Islet precursor cell (in vitro differentiated cells): Measurements from ENCODE around the gene TULP3.

ENCODE experiments used
- DNase-seq: peaks from one replicate; pipeline ENCODE4 v3.0.0-alpha.2; 2018

The TULP3 gene

GRCh38 chr12:2930865-2931264 lies 40.2 kb downstream of the TULP3 start:
- DNase-seq: peak; percentile 69

- no peak for DNase-seq
Observed at GRCh38 chr12:2933586-2933985, 42.9 kb downstream of the TULP3 start.

DNA sequence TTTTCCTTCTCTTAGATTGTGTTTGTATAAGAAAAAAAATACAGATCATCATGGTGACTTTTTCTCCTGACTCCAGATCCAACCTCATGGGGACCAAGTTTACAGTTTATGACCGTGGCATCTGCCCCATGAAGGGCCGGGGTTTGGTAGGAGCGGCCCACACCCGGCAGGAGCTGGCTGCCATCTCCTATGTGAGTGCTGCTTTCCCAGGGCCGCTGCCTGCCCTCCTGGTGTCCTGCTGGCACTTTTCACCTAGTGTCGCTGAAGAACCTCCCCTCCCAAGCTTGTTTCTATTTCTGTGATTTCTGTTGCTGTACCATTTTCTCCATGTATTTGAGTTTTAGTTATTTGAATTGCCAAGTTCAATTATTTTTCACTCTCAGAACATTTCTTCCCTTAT lies 43.7 kb downstream of the TULP3 start:
- no peak for DNase-seq

GRCh38 chr12:2936301-2936700 lies 45.6 kb downstream of the TULP3 start:
- no peak for DNase-seq

- no peak for DNase-seq
Observed at GRCh38 chr12:2937500-2937899, 46.8 kb downstream of the TULP3 start.

DNA sequence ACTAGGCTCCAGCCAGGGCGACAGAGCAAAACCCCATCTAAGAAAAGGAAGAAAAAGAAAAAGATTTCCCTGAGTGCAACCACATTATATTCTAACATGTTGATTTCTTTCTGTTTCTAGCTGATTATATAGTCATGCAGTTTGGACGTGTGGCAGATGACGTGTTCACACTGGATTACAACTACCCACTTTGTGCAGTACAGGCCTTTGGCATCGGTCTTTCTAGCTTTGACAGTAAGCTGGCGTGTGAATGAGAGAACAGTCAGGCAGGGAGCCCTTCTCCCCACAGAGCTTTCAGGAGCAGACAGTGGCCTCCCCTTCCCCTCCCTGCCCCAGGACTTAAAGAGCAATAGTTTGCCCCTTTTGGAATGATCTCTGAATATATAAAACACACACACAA lies 48.5 kb downstream of the TULP3 start:
- DNase-seq: no peak

DNA sequence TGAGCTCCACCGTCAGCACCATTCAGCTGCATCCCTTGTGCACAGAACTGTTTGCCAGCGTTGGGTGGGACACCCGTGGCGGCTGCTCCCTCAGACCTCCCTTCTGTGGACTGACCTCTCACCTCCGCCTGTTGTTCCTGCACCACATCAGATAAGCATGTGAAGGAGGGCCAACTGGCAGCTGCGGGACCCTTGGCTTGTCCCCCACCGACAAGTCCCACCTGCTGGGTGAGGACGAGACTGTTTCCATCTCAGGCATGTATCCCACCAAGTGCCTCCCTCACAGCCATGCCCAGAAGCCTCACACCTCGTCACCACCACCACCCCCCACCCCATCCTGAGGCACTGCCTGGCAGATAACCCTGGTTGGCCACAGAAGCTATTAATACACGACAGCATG lies 49.9 kb downstream of the TULP3 start:
- DNase-seq: no peak

- peak; percentile 72 for DNase-seq
Observed at GRCh38 chr12:2941524-2941923, 50.8 kb downstream of the TULP3 start.

DNA sequence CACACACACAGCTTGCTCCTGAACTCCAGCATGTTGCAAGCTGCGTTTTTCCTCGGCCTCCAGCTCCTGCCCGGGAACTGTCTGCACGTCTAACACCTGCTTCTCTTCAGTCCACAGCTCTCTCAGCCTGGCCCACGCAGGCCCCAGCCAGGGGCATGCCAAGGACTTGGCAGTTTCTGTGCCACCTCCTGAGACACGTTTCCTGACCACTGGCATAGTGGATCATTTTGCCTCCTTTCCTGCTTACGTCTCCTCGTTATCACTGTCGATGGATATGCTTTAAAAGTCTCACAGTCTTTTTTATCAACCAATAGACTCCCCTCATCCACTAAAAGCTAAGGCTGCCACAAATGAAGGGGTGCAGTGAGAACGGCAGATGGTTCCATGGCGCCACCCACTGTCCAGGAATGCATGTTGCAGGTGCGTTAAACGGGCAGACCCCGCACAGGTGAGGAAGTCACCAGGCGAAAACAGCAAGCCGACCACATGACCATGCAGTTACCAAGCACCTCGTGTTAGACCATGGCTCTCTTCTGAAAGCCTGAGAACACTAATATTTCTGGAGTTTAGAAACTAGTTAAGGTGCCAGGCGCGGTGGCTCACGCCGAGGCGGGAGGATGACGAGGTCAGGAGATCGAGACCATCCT lies 53.8 kb downstream of the TULP3 start:
- peak; percentile 84 for DNase-seq

DNA sequence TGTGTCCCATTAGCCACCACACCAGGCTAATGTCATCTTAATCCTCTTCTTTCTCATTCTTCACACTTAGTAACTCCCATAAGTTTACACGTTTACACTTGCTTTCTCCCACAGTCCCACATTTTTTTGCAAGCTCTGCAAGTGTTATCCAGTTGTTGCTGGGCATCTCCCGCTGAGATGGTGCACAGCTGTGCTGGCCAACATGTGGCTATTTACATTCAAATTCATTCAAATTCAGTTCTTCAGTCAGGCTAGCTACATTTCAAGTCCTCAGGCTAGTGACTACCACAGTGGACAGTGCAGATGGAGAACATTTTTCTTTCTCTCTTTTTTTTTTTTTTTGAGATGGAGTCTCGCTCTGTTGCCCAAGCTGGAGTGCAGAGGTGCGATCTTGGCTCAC lies 58.7 kb downstream of the TULP3 start:
- no peak for DNase-seq

DNA sequence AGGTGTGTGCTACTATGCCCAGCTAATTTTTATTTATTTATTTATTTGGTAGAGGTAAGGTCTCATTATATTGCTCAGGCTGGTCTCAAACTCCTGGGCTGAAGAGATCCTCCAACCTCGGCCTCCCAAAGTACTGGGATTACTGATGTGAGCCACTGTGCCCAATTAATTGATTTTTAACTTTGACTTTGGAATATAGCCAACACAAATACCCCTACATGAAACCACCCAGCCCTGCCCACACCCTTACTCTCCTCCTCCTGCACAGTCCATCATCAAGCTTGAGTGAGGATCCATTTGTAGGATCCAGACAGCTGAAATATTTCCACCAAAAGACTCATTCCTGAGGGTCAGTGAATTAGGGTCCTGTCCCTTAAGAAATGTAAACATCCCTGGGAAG lies 65.2 kb downstream of the TULP3 start:
- no peak for DNase-seq

GRCh38 chr12:2957816-2958431 lies 67.2 kb downstream of the TULP3 start:
- no peak for DNase-seq

- DNase-seq: peak; percentile 92
Observed at GRCh38 chr12:2958432-2959191, 67.9 kb downstream of the TULP3 start.

DNA sequence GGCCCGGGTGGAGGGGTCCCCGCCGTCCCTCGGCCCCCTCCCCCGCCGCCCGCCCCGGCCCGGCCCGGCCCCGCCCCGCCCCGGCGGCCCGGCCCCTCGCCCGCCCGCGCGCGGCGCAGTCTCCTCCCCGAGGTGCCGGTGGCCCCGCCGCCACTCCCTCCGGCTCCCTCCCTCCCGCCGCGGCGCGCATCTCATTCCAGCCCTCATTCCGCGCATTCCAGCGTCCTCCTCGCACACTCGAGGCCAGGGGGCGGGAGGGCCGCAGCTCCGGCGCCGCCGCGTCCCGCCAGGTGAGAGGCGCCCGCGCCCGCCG lies 68.5 kb downstream of the TULP3 start, which contains the start of gene TEAD4:
TEAD4 (plus strand) TSS at position 206 of the 313 bp plus-strand sequence.
- peak; percentile 97 for DNase-seq

DNA sequence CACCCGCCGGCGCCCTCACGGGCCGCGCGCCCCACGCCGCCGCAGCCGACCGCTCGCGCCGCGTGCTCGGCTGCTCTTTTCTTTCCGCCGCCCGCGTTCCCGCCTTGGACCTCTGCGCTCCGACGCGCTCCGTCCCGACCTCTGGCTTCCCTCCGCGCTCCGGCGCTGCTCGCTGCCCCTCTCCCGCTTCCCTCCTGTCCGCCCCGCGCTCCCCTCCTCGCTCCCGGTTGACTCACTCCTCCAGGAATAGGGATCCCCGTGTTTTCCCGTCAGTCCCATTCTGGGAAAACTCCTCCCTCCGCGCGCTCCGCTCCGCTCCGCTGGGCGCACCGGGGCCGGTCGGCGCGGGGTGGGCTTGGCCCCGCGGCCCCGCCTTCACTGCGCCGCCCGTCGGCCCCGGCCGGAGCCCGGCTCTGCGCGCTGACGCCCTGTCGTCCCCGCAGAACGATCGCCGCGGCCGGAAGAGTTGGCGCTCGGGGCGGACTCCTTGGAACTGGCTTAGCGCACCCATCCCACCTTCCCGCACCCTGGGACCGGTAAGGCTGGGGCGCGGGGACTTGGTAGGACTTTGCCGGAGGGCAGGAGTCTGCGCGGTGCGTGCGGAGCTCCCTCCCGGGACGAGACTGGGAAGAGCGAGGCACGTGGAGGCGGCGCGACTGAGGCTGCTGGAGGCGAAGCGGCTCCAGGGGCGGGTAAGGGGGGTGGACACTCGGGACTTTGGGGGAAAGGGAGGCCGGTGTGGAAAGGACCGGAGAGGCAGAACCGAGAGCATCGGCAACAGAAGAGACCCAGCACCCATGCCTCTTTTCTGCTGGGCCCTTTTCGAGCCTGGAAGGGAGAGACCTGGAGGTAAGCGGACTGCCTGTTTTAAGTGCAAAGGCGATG lies 69.1 kb downstream of the TULP3 start:
- peak; percentile 84 for DNase-seq

GRCh38 chr12:2960390-2960956 lies 69.8 kb downstream of the TULP3 start:
- peak; percentile 97 for DNase-seq

- peak; percentile 67 for DNase-seq
Observed at GRCh38 chr12:2960996-2961616, 70.4 kb downstream of the TULP3 start.

DNA sequence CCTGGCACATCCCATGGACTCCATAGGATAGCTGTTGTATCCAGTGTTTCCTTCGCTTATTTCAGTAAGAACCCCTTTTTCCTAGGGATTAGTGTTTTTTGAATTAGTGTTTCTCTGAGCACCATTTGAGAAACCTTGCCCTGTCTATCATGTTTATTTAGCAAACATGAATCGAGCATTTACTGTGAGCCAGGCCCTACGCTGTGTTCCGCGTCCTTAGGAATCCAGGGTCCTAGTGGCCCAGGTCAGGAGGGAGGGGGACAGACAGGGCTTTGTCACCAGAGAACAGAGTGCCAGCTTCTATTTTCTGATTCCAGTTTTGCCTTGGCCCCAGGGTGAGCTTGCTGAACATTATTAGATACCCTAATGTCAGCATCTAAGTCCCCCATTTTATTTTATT lies 71.0 kb downstream of the TULP3 start:
- no peak for DNase-seq

DNA sequence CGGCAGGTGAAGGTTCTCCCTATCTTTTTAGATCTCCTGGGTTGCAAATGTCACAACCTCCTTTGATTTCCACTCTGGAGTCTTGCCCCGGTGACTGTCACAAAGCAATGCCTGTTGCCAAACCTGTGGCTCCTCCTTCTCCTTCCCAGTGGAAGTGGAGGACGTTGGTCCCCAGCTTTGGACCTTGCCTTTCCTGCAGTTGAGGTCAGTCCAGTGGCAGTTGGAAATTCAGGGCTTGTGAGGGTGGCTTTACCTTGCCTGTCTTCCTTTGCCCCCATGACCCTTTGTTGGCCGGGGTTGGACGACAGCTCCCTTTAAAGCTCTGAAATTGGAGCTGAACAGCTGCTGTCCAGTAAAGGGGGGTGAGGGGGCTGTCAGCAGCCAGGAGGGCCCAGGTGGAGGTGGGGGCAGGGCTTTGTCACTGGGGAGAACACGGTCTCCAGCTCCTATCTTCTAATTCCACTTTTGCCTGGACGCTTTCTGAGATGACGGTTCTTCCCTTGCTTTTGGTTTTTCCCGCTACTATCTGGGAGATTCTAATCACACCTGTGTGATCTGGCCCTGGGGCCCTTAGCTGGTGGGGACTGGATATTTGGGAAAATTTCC lies 72.6 kb downstream of the TULP3 start:
- peak; percentile 79 for DNase-seq

DNA sequence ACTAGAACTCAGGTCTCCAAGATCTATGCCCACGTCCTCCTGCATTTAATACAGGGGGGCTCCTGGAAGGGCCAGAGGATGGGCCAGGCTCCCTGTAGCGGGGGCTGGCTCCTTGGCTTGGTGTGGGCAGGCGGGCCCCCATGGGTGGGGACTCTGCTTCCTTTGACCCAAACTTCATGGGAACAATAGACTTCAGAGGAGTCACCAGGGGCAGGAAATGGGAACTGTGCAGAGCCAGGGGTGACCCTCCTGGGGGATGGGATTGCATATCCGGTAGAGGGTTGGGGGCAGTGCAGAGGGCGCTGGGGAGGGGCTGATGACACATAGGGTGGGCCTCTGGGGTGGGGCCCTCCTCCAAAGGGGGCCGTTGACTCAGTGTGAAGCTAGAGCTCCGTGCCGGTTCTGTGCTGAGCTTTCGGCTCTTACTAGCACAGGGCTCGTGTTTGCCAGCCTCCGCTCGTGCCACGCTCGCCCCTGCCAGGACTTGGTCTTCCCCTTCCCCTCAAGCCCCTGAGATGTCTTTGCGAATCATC lies 73.1 kb downstream of the TULP3 start:
- DNase-seq: peak; percentile 87

GRCh38 chr12:2967651-2968050 lies 77.0 kb downstream of the TULP3 start:
- DNase-seq: no peak

- DNase-seq: peak; percentile 76
Observed at GRCh38 chr12:2970744-2971143, 80.1 kb downstream of the TULP3 start.
